BE2C (cell line): ENCODE data around the gene HS3ST5.

Experiments
- DNase-seq: peaks from one replicate; pipeline ENCODE4 v3.0.0-alpha.2; 2020
- H3K27me3 ChIP-seq: fragments of 250-450 bp; sonication (Bioruptor Pico); 2 replicates; pipeline ENCODE4 v1.5.1; 2020; ENCODE audit warnings: mild to moderate bottlenecking
- H3K36me3 ChIP-seq: fragments of 250-450 bp; sonication (Bioruptor Pico); 2 replicates; pipeline ENCODE4 v1.5.1; 2020; ENCODE audit warnings: mild to moderate bottlenecking
- H3K4me1 ChIP-seq: fragments of 250-450 bp; sonication (Bioruptor Pico); 2 replicates; pipeline ENCODE4 v1.5.1; 2020
- H3K4me3 ChIP-seq: 2 replicates; pipeline ENCODE4 v1.5.1; 2011; ENCODE audit warnings: low read depth, low read length
- H3K9me3 ChIP-seq: fragments of 250-450 bp; sonication (Bioruptor Pico); 2 replicates; pipeline ENCODE4 v1.5.1; 2020
- TF ChIP-seq, protein P1 (sequence below): IDR thresholded peaks from 2 replicates; pipeline ENCODE4 v1.5.1; 2012; ENCODE audit warnings: mild to moderate bottlenecking, low read depth, low read length

Gene HS3ST5

DNA sequence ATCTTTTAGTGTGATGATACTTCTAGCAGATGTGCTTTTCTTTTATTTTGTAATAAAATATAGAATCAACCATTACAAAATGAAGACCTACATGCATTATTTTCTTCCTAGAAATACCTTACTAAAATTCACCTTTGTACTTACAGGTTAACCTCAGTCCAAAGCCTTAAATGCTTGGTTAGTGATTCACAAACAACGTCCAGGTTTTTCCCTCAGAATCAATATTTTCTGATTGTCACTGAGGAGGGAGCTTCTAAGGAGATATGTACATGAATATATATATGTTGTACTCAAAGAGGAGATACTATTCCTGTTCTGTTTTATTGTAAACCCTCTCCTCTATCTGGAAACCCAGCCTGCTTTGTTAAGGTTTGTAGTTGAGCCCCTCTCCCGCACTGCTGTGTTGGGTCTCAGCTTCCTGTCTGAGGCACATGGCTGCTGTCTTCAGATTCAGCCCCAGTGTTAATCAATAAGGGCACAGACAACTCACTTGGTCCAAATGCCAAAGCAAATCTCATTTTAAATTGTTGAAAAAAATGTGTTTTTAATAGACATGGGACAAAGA lies 33.9 kb upstream of the HS3ST5 start:
- TF ChIP-seq, protein P1, sequence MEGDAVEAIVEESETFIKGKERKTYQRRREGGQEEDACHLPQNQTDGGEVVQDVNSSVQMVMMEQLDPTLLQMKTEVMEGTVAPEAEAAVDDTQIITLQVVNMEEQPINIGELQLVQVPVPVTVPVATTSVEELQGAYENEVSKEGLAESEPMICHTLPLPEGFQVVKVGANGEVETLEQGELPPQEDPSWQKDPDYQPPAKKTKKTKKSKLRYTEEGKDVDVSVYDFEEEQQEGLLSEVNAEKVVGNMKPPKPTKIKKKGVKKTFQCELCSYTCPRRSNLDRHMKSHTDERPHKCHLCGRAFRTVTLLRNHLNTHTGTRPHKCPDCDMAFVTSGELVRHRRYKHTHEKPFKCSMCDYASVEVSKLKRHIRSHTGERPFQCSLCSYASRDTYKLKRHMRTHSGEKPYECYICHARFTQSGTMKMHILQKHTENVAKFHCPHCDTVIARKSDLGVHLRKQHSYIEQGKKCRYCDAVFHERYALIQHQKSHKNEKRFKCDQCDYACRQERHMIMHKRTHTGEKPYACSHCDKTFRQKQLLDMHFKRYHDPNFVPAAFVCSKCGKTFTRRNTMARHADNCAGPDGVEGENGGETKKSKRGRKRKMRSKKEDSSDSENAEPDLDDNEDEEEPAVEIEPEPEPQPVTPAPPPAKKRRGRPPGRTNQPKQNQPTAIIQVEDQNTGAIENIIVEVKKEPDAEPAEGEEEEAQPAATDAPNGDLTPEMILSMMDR, result no peak
- H3K27me3 ChIP-seq, result no peaks in the 10 kb centered on the region
- no peaks in the 10 kb centered on the region for H3K9me3 ChIP-seq
- no peaks in the 10 kb centered on the region for H3K4me1 ChIP-seq
- no peaks in the 10 kb centered on the region; the same call in 1 of the 2 replicates for H3K36me3 ChIP-seq
- no peak overlapping the region for H3K4me3 ChIP-seq
- DNase-seq, result no peak

DNA sequence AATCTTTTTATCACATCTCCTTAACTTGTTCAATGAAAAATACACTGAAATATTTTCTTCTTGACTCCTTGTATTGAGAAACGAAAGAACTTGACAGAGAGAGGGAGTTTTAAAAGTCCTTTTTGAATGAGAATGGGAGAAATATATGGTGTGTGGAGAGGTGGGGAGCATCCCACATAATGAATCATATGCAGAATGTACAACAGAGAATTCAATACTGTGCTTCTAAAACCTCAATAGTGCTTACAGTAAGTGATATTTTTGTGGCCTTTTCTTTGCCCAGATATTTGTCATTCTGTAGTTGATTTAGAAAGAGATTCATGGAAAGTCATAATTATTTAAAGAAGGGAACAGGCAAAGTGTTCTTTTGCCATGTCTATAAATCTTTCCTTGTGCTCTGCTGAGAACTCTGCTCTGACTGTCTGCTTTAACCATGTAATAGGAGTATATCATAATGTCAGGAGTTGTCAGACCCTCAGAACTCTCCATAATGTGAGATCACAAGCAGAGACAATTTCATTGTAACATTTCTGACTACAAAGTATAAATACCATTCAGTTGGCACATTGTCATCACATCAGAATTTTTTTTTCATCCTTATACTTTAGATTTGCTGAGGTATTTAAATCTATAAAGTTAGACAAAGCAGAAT lies 32.8 kb upstream of the HS3ST5 start:
- no peaks in the 10 kb centered on the region for H3K27me3 ChIP-seq
- TF ChIP-seq, protein P1, result no peak
- H3K36me3 ChIP-seq, result no peaks in the 10 kb centered on the region; the same call in 1 of the 2 replicates
- no peaks in the 10 kb centered on the region for H3K4me1 ChIP-seq
- H3K9me3 ChIP-seq, result no peaks in the 10 kb centered on the region
- no peak for DNase-seq
- no peak overlapping the region for H3K4me3 ChIP-seq

DNA sequence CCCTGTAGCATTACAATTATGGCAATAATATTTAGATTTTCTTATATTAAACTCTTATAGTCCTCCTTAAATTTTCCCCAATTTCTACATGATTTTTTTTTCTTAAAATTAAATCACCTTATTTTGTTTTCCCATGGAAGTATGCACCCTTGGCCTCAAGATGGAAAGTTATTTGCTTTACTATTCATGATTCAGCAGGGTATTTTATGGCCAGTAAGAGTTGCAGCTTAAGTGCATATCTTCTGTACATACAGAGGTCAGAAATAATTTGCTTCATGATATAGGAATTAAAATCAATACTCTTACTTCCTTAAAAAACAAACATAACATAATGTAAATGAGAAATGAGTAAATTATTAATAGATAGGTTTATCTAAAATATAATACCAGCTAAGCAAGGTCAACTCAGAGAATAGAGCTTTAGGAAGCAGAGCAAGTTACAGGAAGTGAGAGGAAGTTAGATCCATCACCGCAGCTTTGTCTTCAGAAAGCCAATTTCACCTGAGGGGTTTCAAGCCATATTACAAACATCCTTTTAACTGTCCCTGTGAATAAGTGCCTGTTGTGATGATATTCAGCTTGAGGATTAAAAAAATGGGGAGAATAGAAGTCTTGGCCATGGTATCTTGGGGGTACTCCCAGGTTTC lies 24.6 kb upstream of the HS3ST5 start:
- no peaks in the 10 kb centered on the region; the same call in 1 of the 2 replicates for H3K4me1 ChIP-seq
- no peak for DNase-seq
- no peaks in the 10 kb centered on the region for H3K36me3 ChIP-seq
- no peak overlapping the region for H3K4me3 ChIP-seq
- TF ChIP-seq, protein P1, result no peak
- H3K27me3 ChIP-seq, result no peaks in the 10 kb centered on the region
- H3K9me3 ChIP-seq, result no peaks in the 10 kb centered on the region

DNA sequence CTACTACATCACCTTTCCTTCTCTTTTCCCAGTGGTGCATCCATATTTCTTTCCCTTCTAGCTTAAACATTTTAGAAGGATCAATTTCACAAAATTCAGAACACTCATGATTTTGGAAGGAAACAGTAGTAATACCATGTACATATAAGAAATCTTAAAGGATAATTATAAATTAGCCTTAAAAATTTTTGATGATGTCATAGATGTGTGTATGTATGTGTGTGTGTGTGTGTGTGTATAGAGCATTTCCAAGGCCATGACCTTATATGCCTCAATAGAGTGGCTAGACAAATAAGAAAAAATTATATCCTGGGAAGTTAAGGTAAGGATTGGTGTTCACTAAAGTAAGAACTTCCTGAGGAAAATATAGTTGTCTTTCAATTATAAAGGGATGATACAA lies 24.1 kb upstream of the HS3ST5 start:
- Histone ChIP-seq H3K9me3 (no peaks in the 10 kb centered on the region), H3K27me3 (no peaks in the 10 kb centered on the region), H3K4me3 (no peak overlapping the region), H3K36me3 (no peaks in the 10 kb centered on the region), H3K4me1 (no peaks in the 10 kb centered on the region; the same call in 1 of the 2 replicates)
- TF ChIP-seq, protein P1, result no peak
- DNase-seq, result no peak

DNA sequence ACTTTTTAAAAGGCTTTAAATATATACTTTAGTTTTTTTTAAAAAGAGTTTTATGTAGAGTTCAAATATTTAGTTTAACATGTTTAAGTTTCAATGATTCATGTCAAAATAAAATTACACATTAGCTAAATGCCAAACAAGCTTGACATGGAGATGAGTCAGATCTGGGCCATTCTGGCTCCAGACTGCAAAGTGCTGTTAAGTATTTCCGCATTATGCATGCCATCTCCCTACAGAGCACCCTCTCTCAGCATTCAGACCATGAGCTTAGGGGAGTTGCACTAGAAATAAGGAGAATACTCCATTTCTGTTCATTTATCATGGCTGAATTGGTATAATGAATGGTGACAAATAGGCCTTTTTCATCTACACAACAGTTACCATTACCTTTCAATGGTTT lies 21.5 kb upstream of the HS3ST5 start:
- no peaks in the 10 kb centered on the region for H3K9me3 ChIP-seq
- no peak overlapping the region for H3K4me3 ChIP-seq
- H3K4me1 ChIP-seq, result no peaks in the 10 kb centered on the region; the same call in 1 of the 2 replicates
- DNase-seq, result peak; percentile 12
- H3K36me3 ChIP-seq, result no peaks in the 10 kb centered on the region
- TF ChIP-seq, protein P1, result no peak
- no peaks in the 10 kb centered on the region for H3K27me3 ChIP-seq

DNA sequence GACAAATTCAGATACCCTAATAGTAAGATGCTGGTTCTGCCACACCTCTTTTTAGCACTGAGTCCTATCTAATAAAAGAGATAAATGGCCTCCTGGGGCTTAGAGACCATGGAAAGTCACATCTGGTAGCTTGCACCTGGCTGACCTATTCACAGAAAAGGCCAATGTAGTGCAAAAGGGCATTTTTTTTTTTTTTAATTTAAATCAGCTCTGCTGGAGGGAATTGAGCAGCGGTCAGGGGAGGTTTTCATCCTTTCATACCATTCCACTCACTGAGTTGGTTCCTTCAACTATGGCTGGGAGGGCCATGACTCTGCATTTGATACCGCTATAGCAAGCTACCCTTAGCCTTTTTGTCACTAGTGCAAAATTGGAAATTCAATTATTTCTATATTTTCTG lies 20.1 kb upstream of the HS3ST5 start:
- no peak for DNase-seq
- no peaks in the 10 kb centered on the region for H3K36me3 ChIP-seq
- TF ChIP-seq, protein P1, result no peak
- H3K9me3 ChIP-seq, result no peaks in the 10 kb centered on the region
- H3K27me3 ChIP-seq, result no peaks in the 10 kb centered on the region
- no peaks in the 10 kb centered on the region; the same call in 1 of the 2 replicates for H3K4me1 ChIP-seq
- H3K4me3 ChIP-seq, result no peak overlapping the region
